MCF 10A (cell line): ENCODE data around the gene C1orf21. TPM values are rescaled to one million over a fixed set of nuclear protein-coding genes. Genes with fewer than 3 reads are reported as not detected.
A peak's percentile ranks its signal among the peaks of the same experiment; 100 is the strongest.

Experiments used
- BruUV-seq: library from RNA; stranded (reverse); fragments of 400-500 nt; replicated peaks from 2 replicates; lab custom pipeline; 2021; lab: Mats Ljungman, UMichigan
- CTCF ChIA-PET: fragments of 300-600 bp; sonication (Branson Sonifier 250); formaldehyde crosslinking; extraction: SDS; loops from one replicate; lab custom pipeline; 2021; ENCODE audit warnings: antibody characterized with exemption, inconsistent platforms; lab: Yijun Ruan, JAX
- POLR2A ChIA-PET: fragments of 300-600, 350-650 bp; sonication (Branson Sonifier 250); formaldehyde crosslinking; extraction: SDS; loops from one replicate; lab custom pipeline; 2020; ENCODE audit warnings: antibody characterized with exemption, inconsistent platforms; lab: Yijun Ruan, JAX
- DNase-seq: peaks from one replicate; pipeline ENCODE4 v3.0.0-alpha.2; 2018; ENCODE audit not compliant: unreplicated experiment
- H3K27ac Mint-ChIP-seq: one replicate; pipeline ENCODE4 v1.8.0; 2022; ENCODE audit warnings: mild to moderate bottlenecking, low read depth, mixed read lengths; ENCODE audit not compliant: unreplicated experiment
- H3K27me3 Mint-ChIP-seq: one replicate; pipeline ENCODE4 v1.8.0; 2022; ENCODE audit warnings: mixed read lengths; ENCODE audit not compliant: insufficient read depth, unreplicated experiment
- H3K36me3 Mint-ChIP-seq: one replicate; pipeline ENCODE4 v1.8.0; 2022; ENCODE audit warnings: mild to moderate bottlenecking, moderate library complexity, mixed read lengths; ENCODE audit not compliant: insufficient read depth, unreplicated experiment
- H3K4me1 Mint-ChIP-seq: one replicate; pipeline ENCODE4 v1.8.0; 2022; ENCODE audit warnings: mixed read lengths; ENCODE audit not compliant: insufficient read depth, unreplicated experiment
- H3K4me3 Mint-ChIP-seq: one replicate; pipeline ENCODE4 v1.8.0; 2022; ENCODE audit warnings: mild to moderate bottlenecking, moderate library complexity, mixed read lengths; ENCODE audit not compliant: unreplicated experiment
- H3K9me3 Mint-ChIP-seq: one replicate; pipeline ENCODE4 v1.8.0; 2022; ENCODE audit warnings: mixed read lengths; ENCODE audit not compliant: unreplicated experiment
- intact Hi-C: fragments of 100-400 bp; cut with micrococcal nuclease; formaldehyde crosslinking; loops from 2 replicates; pipeline ENCODE4 v1.14.1; 2022
- total RNA-seq: library from RNA; stranded (reverse); gene quantifications from 2 replicates; pipeline ENCODE4 v1.2.3, GENCODE V29; 2022
- TF ChIP-seq, protein P1 (sequence below): fragments of 200-600 bp; IDR thresholded peaks from one replicate; pipeline ENCODE4 v1.8.0; 2022; ENCODE audit warnings: antibody characterized with exemption, mild to moderate bottlenecking; ENCODE audit not compliant: unreplicated experiment

Gene C1orf21
- total RNA-seq, 1 experiment from 2014 or later = 23.2 TPM

DNA sequence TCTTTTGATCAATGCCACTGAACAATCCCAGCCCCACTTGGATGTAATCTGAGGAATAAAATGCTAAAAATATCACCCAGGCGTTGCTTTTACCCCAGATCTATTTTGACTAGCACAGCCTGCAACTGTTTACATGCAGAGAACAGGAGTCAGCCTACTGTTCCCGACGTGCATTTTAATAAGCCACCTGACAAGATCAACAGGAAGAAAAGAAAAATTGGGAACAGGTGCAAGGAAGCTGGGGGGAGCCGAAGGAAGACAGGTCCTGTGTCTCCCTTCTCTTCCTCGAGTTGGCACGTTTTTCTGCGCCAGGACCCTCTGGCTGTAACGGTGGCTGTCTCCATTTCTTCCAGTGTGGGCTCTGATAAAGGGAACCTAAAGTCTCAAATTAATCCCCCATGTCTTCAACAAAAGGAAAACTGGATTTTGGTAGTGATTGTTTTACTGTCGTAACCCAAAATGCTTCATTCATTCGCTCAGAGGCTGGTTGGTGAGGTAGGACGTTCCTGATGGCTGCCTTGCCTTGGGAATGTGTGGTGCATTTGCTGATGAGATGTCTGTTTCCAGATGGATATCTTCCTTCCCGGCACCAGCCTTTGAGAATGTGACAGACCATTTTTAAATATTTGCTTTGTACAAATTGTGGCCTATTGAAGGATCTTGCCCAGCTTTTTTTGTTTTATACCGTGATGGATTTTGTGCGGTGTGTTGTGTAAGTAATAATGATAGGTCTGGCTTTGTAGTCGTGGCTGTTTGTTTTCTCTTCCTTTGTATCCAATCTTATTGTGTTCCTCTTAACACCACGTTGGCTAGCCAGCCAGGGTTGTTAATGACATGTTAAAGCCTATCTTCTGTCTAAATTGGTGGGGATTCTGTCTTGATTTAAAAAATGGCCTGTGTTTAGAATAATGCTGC, 117.5 kb downstream of the C1orf21 start:
- no peak overlapping the region for H3K27ac Mint-ChIP-seq
- DNase-seq = no peak
- H3K9me3 Mint-ChIP-seq = no peaks in the 10 kb centered on the region
- ChIA-PET POLR2A (no interaction called here), CTCF (interaction anchor here (0.7 kb wide), 1 partner anchor 224 kb away, joined by 3 read pairs; no protein-coding TSS in a partner anchor)
- intact Hi-C loops = no loop called here
- H3K4me1 Mint-ChIP-seq = peaks cover 13% of the 10 kb centered on the region
- no peaks in the 10 kb centered on the region for H3K36me3 Mint-ChIP-seq
- BruUV-seq = no TSS peak
- no peaks in the 10 kb centered on the region for H3K27me3 Mint-ChIP-seq
- H3K4me3 Mint-ChIP-seq = no peak overlapping the region
- TF ChIP-seq, protein P1, sequence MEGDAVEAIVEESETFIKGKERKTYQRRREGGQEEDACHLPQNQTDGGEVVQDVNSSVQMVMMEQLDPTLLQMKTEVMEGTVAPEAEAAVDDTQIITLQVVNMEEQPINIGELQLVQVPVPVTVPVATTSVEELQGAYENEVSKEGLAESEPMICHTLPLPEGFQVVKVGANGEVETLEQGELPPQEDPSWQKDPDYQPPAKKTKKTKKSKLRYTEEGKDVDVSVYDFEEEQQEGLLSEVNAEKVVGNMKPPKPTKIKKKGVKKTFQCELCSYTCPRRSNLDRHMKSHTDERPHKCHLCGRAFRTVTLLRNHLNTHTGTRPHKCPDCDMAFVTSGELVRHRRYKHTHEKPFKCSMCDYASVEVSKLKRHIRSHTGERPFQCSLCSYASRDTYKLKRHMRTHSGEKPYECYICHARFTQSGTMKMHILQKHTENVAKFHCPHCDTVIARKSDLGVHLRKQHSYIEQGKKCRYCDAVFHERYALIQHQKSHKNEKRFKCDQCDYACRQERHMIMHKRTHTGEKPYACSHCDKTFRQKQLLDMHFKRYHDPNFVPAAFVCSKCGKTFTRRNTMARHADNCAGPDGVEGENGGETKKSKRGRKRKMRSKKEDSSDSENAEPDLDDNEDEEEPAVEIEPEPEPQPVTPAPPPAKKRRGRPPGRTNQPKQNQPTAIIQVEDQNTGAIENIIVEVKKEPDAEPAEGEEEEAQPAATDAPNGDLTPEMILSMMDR = no peak

DNA sequence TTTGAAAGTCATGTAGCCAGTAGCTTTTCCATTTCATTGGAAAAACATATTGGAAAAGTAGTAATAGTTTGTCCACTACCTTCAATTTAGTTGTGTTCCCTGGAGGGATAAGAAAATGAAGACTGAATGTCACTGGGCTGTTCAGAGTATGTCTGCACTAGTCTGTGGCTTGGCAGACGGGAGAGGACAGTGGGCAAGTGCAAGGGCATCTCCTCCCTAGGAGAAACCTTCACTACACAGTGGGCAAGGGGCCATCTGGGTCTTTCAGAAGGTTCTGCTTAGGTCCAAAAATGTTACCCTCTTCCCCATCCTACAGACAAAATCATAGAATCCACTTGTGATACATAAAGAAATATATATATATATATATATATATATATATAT, 118.1 kb downstream of the C1orf21 start:
- Mint-ChIP-seq H3K27ac (no peak overlapping the region), H3K36me3 (no peaks in the 10 kb centered on the region), H3K9me3 (no peaks in the 10 kb centered on the region), H3K4me1 (peaks cover 13% of the 10 kb centered on the region), H3K4me3 (no peak overlapping the region), H3K27me3 (no peaks in the 10 kb centered on the region)
- ChIA-PET POLR2A (no interaction called here), CTCF (interaction anchor here (0.7 kb wide), 1 partner anchor 224 kb away, joined by 3 read pairs; no protein-coding TSS in a partner anchor)
- intact Hi-C loops = no loop called here
- DNase-seq = no peak
- TF ChIP-seq, protein P1 = no peak
- no TSS peak for BruUV-seq

DNA sequence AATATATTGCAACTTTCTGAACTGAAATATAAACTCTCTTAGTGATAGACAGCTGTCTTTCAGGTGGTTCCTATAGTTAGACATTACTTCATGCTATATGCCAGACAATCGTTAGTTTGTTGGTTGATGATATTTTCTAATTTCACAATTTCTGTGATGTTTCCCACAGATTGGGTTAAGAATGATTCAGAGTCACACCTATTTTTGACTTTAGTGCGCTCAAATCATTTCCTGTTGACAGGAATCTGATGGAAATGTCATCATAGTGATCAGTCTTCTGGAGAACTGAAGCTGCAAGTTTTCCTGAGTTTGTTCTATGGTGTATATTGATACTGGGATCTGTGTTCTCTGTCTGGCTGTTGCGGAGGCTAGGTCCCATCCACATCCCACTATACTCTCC, 119.7 kb downstream of the C1orf21 start:
- Mint-ChIP-seq H3K4me1 (peaks cover 13% of the 10 kb centered on the region), H3K9me3 (no peaks in the 10 kb centered on the region), H3K27me3 (no peaks in the 10 kb centered on the region), H3K4me3 (no peak overlapping the region), H3K36me3 (no peaks in the 10 kb centered on the region), H3K27ac (no peak overlapping the region)
- intact Hi-C loops = no loop called here
- TF ChIP-seq, protein P1 = no peak
- CTCF ChIA-PET = interaction anchor here (0.8 kb wide), 1 partner anchor 71 kb away, joined by 3 read pairs; no protein-coding TSS in a partner anchor
- POLR2A ChIA-PET = interaction anchor here (0.8 to 1.4 kb wide), 4 partner anchors 13 to 116 kb away, joined by 3 to 6 read pairs (median 3); no protein-coding TSS in a partner anchor
- no TSS peak for BruUV-seq
- peak; percentile 53 for DNase-seq

- intact Hi-C loops = no loop called here
- Mint-ChIP-seq H3K27me3 (no peaks in the 10 kb centered on the region), H3K4me3 (no peak overlapping the region), H3K27ac (no peak overlapping the region), H3K9me3 (no peaks in the 10 kb centered on the region), H3K36me3 (no peaks in the 10 kb centered on the region), H3K4me1 (peaks cover 13% of the 10 kb centered on the region)
- POLR2A ChIA-PET = interaction anchor here (0.8 to 1.4 kb wide), 4 partner anchors 13 to 25 kb away, joined by 3 to 6 read pairs (median 3); no protein-coding TSS in a partner anchor
- TF ChIP-seq, protein P1 = no peak
- BruUV-seq = no TSS peak
- no peak for DNase-seq
- CTCF ChIA-PET = interaction anchor here (0.5 to 1.0 kb wide), 4 partner anchors 72 to 354 kb away, joined by 3 read pairs; no protein-coding TSS in a partner anchor
These were observed 120.3 kb downstream of the C1orf21 start for GRCh38 chr1:184507165-184507564.
